HCT116 (cell line): Measurements from ENCODE around the gene LEMD1.

Experiments used
- CTCF ChIP-seq, 3 experiments: fragments of 200-600 bp in 1 of 3; sonication (generic) in 1 of 3; IDR thresholded peaks in 2 of 3; conservative IDR thresholded peaks in 1 of 3; 2 replicates each; pipeline ENCODE4 v1.5.1; 2012 to 2017; ENCODE audit warnings: low read depth in 2 of 3, low read length in 2 of 3, antibody characterized with exemption in 1 of 3, borderline replicate concordance in 1 of 3, control low read depth in 1 of 3, mild to moderate bottlenecking in 1 of 3, mixed read lengths in 1 of 3, mixed run types in 1 of 3, moderate library complexity in 1 of 3; ENCODE audit not compliant: insufficient read depth in 1 of 3
- EZH2 ChIP-seq: fragments of 200-600 bp; sonication (generic); IDR thresholded peaks from 2 replicates; pipeline ENCODE4 v1.6.1; 2017; ENCODE audit warnings: antibody characterized with exemption, mixed run types
- EZH2phosphoT487 ChIP-seq: fragments of 200-600 bp; IDR thresholded peaks from 2 replicates; pipeline ENCODE4 v1.6.1; 2018; ENCODE audit warnings: antibody characterized with exemption, borderline replicate concordance
- MAX ChIP-seq: IDR thresholded peaks from 2 replicates; pipeline ENCODE4 v1.6.1; 2012
- POLR2A ChIP-seq: IDR thresholded peaks from 2 replicates; pipeline ENCODE4 v1.7.0; 2011; ENCODE audit warnings: borderline replicate concordance; ENCODE audit not compliant: insufficient read depth, insufficient read length; ENCODE audit errors: extremely low read depth
- RAD21 ChIP-seq: IDR thresholded peaks from 2 replicates; pipeline ENCODE4 v1.6.1; 2012; ENCODE audit warnings: low read depth, mild to moderate bottlenecking
- SRF ChIP-seq: IDR thresholded peaks from 2 replicates; pipeline ENCODE4 v1.6.1; 2012; ENCODE audit warnings: low read depth
- ZNF274 ChIP-seq: fragments of 200-500 bp; sonication (Bioruptor generic); IDR thresholded peaks from 2 replicates; pipeline ENCODE4 v1.6.1; 2014; ENCODE audit warnings: mild to moderate bottlenecking, low read depth, low read length, inconsistent platforms
- TF ChIP-seq, protein P1 (sequence below): IDR thresholded peaks from 2 replicates; pipeline ENCODE4 v1.6.1; 2012; ENCODE audit warnings: low read depth

DNA sequence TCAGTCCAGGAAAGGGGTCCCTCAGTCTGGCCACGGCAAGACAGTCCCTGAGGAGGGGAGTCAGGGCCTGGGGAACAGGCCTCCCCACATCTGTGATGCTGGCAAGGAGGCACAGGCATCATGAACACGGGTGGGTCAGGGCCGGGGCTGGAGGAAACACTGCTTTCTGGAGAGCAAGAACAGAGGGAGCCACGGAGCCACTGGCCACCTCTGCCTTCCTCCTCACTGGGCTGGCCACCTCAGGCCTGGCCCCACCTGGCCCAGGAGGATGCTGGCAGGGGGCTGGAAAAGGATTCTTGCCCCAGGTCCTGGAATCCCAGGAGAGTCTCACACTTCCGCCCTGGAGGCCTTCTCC is 18.2 kb upstream of the LEMD1 start:
- TF ChIP-seq POLR2A (no peak), SRF (no peak), CTCF (IDR thresholded peaks at IDR 0.05 in 2 of 3, conservative IDR thresholded peaks at IDR 0.05 in 1 of 3; ENCODE audit: borderline replicate concordance in 1 of 3, insufficient read depth in 1 of 3, low read depth in 2 of 3, low read length in 2 of 3) (no peak), EZH2 (no peak), ZNF274 (no peak), RAD21 (no peak), EZH2phosphoT487 (no peak), MAX (no peak)
- TF ChIP-seq, protein P1, sequence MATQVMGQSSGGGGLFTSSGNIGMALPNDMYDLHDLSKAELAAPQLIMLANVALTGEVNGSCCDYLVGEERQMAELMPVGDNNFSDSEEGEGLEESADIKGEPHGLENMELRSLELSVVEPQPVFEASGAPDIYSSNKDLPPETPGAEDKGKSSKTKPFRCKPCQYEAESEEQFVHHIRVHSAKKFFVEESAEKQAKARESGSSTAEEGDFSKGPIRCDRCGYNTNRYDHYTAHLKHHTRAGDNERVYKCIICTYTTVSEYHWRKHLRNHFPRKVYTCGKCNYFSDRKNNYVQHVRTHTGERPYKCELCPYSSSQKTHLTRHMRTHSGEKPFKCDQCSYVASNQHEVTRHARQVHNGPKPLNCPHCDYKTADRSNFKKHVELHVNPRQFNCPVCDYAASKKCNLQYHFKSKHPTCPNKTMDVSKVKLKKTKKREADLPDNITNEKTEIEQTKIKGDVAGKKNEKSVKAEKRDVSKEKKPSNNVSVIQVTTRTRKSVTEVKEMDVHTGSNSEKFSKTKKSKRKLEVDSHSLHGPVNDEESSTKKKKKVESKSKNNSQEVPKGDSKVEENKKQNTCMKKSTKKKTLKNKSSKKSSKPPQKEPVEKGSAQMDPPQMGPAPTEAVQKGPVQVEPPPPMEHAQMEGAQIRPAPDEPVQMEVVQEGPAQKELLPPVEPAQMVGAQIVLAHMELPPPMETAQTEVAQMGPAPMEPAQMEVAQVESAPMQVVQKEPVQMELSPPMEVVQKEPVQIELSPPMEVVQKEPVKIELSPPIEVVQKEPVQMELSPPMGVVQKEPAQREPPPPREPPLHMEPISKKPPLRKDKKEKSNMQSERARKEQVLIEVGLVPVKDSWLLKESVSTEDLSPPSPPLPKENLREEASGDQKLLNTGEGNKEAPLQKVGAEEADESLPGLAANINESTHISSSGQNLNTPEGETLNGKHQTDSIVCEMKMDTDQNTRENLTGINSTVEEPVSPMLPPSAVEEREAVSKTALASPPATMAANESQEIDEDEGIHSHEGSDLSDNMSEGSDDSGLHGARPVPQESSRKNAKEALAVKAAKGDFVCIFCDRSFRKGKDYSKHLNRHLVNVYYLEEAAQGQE, result no peak
